Fibroblast of lung (primary cell): ENCODE measurements around the gene IMPDH1.

ENCODE experiments used
- CTCF ChIP-seq, 2 donors: IDR thresholded peaks in 1 of 2; conservative IDR thresholded peaks in 1 of 2; 1 replicate in 1 of 2; 2 replicates in 1 of 2; pipeline ENCODE4 v1.5.1; 2011 to 2012; ENCODE audit warnings: low read length in 2 of 2, control low read depth in 1 of 2, inconsistent platforms in 1 of 2, low read depth in 1 of 2, mild to moderate bottlenecking in 1 of 2
- EZH2 ChIP-seq: IDR thresholded peaks from 2 replicates; pipeline ENCODE4 v1.5.1; 2012; ENCODE audit warnings: low read length, control low read depth, mild to moderate bottlenecking; ENCODE audit errors: missing control alignments

- TF ChIP-seq CTCF (conservative IDR thresholded peaks at IDR 0.05 in 1 of 2, IDR thresholded peaks at IDR 0.05 in 1 of 2; ENCODE audit: low read depth in 1 of 2, low read length in 2 of 2) = no peak
- no peak for TF ChIP-seq EZH2
Observed at GRCh38 chr7:128419257-128419656, 9.5 kb upstream of the IMPDH1 start.
